HG03045 (cell line): ENCODE measurements around the gene MAN2A1.
A peak's percentile ranks its signal among the peaks of the same experiment; 100 is the strongest.

Source experiments
- ATAC-seq: cut with Tn5 transposase; IDR thresholded peaks from one replicate; pipeline ENCODE4 v1.9.1; 2021; ENCODE audit warnings: mild to moderate bottlenecking, moderate library complexity; ENCODE audit not compliant: unreplicated experiment

MAN2A1 gene

DNA sequence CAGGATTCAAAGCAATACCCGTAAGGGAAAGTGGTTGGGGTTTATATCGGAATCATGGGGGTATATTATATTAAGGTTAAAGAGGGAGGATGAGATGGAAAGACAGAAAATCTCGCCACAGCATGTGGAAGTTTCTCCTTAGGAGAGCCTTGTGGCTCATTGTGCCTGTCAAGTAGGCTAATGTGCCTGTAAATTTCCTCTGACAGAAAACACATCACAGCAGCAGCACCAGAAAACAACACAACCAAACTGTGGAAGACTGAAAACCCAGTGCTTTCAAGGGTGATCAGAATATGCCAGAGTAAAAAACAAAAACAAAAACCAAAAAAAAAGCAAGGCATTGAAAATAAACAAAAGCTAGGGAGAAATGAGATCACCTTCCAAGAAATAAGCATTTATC, 11.3 kb upstream of the MAN2A1 start:
- no peak for ATAC-seq

DNA sequence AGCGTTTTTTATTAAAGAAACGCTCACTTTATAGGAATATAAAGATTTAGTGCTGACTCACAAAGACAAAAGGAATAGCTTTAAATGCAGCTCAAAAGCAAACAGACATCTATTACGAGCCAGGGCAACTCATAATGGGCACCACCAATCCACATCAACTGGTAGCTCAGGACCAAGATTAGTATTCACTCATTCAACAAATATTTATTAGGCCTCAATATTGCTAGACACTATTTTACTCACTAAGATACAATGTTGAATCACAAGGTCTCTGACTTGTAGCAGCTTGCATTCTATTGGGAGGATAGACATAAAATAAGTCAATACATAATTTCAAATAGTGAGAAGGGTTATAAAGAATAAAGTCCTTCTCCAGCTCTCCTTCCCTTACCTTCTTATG, 8.0 kb upstream of the MAN2A1 start:
- no peak for ATAC-seq

DNA sequence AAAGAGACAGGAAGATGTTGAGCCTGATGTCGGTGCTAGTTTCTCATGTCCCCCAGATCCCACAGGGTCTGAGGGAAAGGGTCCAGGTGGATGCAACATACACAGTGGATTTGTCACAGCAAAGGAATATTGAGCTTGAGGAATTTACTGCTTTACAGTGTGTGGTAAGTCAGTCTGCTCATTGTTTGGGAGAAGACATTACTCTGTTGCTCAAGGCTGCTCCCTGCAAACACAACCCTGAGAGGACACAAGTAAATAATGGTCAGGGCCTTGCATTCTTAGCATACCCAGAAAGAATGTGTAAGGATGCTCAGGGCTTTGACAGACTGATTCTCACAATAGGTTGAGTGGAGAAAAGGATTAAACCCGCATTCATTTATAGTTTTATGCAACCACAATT, 7.3 kb upstream of the MAN2A1 start:
- ATAC-seq = no peak

DNA sequence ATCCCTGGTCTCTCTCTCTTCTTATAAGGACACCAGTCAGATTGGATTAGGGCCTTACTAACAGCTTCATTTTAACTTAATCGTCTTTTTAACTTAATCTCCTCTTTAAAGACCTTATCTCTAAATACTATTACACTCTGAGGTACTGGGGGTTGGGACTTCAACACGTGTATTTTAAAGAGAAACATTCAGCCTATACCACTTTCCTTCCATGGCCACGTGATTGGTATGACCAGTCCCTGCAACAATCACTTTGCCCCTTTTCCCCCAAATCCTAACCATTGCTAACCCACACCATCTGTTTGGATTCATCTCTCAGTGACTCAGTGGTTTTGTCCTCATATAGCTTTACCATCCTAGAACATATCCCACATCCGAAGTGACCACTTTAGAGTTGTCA, 3.8 kb upstream of the MAN2A1 start:
- ATAC-seq = no peak

DNA sequence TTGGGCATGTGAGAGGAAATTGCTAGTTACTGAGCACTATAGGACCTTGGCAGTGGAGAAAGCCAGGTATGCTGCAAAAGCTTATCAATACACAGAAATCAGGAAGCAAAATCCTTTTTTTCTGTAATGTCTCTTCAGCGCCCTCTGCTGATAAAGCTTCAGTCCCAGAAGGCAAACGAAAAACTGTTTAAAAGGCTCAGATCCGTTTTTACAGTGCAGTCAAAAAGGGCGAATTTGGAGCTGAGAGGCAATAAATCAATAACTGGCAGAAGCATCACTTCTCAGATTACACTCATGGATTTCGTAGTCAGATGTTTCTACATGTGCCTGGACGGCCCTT, 1.1 kb upstream of the MAN2A1 start:
- ATAC-seq = no peak

DNA sequence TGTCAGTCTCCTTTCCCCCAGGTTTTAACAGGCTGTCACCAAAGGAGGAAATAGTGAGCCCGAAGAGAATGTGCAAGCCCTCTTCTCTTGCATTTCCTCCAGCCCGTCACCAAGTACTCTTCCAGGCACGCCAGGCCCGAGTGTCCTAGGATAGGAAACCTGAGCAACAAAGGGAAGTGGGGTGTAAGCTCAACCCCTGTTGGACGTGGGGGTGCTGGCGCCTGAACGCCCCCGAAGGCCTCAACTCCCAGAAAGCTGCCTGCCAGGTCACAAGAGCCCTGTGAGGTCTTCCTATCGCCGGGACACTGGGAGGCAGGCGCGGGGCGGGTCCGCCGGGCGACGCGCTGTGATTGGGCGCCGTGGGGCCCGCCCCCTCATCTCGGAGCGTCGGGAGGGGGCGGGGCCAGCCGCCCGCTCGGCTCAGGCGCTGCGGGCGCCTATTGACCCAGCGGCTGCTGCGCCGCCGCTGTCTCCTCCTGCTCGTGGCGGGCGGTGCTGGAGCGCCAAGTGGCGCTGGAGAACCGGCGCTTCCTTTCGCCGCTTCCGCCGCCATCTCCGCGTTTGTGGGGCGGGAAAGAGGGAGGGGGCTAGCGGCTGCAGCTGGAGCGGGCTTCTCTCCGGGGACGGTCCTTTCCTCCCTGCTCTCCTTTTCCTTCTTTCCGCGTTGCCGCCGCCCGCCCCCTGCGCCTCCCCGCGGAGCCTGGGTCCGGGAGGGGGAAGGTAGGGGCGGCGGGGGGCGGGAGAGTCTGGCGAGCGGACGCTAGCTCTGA, 572 bp upstream of the MAN2A1 start:
- peak; percentile 81 for ATAC-seq

DNA sequence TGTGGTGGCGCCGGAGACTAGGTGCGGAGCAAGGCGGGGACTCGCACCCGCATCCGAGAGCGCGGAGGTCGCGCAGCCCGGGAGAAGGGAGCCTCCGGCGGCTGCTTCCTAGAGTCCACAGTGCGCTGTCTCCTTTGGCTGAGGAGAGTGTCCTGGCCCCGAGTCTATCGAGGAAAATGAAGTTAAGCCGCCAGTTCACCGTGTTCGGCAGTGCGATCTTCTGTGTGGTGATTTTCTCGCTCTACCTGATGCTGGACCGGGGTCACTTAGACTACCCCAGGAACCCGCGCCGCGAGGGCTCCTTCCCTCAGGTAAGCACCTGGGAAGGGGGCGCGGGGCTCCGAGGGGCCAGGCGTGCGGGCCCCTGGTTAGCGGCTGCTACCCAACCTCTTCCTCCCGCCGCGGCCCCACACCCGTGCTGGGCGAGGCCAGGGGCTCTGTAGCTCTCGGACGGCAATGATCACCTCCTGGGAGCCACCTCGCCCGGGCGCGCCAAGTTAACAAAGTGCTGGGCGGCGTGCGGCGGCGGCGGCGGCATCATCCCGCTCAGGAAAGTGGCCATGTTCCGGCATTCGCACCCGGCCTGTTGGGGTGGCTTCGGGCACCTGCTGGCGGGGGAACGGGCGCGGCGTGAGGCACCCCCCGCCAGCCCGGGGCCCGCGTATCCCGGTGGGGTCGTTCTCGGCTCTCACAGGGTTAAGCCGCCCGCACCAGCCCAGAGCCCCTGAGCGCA, 681 bp downstream of the MAN2A1 start:
- ATAC-seq = peak; percentile 11

DNA sequence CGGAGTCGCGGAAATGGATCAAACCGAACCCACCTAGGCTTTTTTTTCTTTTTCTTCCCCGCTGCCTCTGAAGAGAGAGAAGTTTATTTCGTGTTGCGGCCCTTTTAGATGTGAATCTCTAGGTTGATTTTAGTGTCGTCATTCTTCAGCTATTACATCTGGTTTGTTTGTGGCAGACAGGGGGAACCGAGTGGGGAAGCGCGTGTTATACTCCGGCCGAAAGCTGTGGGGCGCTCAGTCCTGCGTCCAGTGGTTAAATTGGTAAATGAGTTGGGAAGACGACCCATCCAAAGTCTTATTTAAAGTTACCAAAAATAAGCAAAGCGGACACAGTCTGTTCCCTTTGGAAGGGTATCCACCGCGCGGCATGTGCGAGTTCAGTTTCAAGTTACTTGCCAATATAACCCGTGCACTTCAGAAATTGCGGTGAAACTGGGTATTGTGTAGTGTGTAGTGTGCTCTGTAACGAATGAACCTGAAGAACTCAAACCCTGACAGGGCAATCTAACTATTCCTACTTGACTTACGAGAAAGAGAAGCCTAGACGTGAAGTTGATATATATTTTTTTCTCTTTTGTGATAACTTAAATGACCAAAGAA, 1.3 kb downstream of the MAN2A1 start:
- ATAC-seq = peak; percentile 18

DNA sequence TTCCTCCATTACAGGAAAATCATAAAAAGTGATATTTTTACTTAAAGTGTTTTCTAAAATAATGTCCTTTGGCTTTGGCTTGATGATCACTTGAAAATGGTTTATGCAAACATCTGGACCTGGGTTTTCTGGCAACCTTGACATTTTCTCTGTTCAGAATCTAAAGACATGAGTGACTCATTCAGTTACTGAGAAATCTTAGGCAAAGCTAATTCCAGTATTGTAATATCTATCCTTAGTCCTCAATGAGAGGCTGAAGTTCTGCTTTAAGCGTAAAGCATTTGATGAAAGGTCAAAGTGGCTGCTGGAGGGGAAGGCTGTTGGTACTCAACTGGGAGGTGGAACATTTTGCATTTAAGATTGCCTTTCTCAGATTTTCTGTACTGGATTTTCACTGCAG, 2.3 kb downstream of the MAN2A1 start:
- ATAC-seq = no peak

DNA sequence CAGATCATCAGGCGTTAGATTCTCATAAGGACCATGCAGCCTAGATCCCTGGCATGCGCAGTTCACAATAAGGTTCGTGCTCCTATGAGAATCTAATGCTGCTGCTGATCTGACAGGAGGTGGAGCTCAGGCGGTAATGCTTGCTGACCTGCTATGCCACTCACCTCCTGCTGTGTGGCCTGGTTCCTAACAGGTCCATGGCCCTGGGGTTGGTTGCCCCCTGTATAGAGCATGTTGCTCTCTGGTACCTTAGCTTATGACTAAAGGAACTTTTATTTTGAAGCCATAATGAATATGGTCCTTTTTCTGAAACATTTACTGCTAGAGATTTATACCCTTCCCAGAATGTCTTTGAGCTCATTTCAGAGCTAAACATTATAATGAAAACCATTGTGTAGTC, 3.1 kb downstream of the MAN2A1 start:
- no peak for ATAC-seq

DNA sequence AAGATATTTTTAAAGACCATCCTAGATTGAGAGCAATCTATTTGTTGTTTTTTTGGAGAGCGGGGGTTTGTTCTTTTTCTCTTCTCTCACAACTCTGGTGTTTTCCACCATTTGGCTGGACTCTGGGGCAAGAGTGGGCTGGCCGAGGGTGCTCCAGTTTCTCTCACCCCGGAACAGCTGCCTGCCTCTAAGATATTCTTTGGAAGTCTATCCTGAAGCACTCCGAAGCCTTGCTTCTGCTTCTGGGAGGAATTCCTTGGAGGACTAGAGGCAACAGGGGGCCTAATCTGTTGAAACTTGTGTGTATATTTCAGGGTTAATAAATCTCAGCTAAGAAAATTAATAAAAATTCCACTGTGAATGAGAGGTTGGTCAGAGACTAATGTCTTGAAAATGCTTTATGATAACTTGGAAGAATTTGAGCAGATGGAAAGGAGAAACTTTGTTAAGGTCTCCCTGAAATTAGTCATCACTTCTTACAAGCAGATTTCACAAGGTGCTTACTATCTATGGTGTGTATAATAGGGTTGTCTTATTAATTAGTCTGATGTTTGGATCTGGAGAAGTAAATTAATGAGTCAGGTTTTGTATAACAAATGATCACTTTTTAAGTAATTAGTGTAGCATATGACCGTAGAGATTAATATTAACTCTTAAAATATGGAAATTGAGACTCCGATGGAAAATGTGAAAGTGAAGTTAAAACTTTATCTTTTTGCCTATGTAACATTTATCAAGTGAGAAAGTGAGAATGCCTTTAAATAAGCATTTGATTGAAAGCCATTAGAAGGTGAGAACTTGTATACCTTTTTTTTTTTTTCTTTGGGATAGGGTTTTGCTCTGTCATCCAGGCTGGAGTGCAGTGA, 4.0 kb downstream of the MAN2A1 start:
- no peak for ATAC-seq

DNA sequence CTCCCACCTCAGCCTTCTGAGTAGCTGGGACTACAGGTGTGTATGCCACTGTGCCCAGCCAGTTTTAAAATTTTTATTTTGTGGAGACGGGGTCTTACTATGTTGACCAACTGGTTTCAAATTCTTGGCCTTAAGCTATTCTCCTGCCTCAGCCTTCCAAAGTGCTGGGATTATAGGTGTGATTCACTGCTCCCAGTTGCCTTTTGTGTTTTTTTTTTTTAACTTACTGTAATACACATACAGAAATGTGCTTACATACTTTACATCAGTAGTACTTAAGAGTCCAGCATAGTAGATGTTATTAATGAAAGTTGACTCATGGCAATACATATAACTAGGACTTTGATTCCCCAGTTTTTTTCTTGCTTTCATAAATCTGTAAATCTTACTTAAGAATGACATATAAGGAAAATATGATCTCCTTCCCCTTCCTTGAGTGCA, 4.7 kb downstream of the MAN2A1 start:
- no peak for ATAC-seq

DNA sequence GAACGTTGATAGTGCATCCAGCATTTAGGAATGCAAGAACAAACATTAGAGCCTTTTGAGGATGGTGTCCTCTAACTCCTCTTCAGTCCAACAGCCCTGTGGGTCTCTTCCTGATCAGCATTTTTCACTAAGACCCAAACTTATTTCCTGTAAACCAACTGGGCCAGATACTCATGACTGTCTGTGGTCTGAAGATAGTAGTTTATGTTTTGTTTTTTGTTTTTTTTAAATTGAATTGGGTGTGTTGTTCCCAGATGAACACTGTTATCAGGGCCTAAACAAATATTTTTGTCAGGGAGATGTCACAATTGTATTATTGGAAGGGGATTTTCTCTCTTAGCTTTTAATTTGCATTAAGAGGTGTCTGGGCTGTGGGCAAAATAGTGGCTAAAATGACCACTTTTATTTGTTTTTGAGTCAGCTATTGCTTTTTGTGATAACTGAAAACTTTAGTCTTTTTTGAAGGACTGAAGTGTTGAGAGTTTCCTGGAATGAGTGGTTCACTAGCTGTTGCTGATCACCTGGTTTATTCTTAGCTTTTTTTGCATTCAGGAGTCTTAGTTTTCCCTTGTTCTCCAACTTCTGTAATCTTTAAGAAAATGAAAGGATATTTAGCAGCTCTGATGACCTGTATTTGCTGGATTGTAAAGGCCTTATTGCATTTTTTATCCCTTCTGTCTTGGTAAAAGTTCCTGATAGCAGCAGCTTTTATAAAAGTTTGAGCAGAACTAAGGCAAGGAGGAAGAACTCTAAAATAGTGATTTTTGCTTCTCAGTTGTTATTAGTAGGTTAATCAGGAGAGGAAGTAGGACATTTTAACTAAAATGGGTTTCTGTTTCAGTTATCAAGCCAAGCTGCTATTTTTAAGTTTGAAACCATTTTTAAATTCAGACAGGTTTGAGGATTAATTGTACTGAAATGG, 5.5 kb downstream of the MAN2A1 start:
- peak; percentile 50 for ATAC-seq

DNA sequence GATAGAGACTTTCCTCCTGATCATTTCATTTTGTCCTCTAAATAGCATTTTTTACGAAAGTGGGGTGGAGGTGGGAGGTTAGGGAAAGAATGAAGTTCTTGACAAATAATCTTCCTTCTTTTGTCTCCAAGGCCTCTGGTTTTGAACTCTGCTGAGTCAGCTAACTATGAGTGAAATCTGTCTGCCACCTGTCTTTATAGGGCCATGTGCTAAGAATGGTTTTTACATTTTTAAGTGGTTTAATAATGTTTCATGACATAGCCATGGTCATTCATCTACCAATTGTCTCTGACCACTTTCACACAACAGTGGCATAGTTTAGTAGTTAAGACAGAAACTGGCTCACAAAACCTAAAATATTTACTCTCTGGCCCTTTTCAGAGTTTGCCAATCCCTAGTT, 7.6 kb downstream of the MAN2A1 start:
- ATAC-seq = no peak

DNA sequence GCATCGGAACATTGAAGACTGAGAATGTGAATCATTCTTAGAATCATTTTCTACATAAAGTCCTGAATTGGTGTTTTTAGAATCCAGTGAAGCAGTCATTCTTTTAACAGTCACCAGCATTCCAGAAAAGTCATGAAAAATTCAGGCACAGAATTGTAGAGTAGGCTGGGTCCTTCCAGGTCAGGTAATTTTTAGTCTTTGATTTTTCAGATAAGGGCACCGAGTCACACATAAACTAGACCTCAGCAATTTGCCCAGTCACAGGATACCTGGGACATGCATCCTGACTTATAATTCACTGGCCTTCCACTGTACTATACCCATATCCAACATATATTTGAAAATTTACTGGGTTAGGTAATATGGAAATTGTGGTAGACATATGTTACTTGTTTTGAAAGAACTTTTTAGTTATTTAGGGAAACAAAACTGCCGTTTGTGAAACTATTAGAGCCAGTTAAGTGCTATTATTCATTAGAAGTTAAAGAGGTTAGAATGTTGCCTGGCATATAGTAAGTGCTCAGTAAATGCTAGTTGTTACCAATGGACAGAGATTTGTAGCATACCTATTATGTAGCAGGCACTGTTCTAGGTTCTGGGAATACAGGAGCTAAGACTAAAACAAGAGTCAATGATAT, 10.9 kb downstream of the MAN2A1 start:
- ATAC-seq = no peak

DNA sequence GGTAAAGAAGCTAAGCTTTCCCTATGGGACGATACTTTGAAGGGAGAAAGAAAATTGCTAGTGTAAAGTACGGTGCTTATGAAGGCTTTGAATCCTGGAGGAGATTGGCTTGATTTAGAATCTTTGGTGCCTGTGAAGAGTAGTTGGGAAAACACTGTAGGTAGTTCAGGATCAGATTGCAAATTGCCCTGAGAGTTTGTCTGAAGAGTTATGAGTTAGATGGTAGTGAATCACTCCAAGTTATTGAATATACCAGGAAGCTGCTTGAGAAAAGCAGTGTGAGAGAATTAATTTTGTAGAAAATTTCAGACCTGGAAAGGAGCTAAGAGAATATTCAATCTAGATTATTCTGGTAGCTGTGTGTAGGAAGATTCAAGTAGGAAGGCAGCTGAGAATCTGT, 11.5 kb downstream of the MAN2A1 start:
- no peak for ATAC-seq

DNA sequence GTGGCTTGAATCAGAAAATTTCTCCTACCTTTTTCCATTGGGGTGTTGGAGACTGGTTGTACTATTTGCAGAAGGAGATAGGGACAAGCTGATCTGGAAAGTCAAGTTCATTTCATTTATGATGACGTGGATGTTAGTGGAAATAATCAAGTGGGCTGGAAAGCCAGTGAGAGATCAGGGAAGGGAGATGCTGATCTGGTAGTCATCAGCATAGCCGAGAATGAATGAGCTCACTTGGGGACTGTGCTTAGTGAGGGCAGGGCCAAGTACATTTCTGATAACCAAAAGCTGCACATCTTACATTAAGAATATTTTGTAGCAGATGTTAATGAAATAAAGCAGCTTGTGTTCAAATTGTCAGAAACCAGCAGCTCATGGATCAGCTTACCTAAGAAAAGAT, 12.1 kb downstream of the MAN2A1 start:
- ATAC-seq = no peak

DNA sequence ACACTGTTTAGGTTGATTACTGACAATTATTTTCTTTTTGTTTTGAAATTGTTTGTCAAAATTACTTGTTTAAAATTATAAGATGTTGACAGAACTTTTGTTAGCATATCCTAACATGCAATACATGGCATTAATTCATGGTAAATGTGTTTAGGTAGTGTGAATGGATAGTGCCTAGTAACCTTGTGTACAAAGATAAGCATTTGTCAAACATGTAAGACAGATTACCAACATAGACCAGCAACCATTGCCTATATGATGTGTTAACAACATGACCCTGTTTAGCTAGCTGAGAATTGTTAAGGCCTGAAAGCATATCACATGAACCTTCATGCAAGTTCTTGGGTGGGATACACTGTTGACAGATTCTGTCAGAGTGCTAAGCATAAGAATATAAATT, 13.4 kb downstream of the MAN2A1 start:
- no peak for ATAC-seq

DNA sequence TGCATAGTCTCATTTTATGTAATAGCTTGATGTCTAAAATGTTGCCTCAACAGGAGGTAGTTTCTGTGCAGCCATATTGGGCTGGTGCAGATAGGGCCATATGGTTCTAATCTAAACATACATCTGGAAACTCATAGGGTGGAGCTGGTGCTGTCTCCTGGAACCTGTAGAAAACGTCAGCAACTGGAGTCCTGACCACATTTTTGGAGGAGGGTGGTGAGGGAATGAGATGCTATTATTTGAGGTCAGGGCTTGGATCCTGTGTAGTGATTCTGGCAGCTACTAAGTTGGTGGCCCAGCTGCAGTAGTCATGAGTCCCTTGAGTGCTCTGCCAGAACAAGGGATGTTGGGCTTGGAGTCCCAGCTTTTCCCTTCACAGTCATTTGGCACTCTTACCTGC, 14.1 kb downstream of the MAN2A1 start:
- no peak for ATAC-seq
